ENCODE results near the gene BCLAF3.

Gene BCLAF3

GRCh38 chrX:19966056-19966455 lies 24.8 kb downstream of the BCLAF3 start:
- DNase-seq (ENCODE audit: low read depth) = no peak

DNA sequence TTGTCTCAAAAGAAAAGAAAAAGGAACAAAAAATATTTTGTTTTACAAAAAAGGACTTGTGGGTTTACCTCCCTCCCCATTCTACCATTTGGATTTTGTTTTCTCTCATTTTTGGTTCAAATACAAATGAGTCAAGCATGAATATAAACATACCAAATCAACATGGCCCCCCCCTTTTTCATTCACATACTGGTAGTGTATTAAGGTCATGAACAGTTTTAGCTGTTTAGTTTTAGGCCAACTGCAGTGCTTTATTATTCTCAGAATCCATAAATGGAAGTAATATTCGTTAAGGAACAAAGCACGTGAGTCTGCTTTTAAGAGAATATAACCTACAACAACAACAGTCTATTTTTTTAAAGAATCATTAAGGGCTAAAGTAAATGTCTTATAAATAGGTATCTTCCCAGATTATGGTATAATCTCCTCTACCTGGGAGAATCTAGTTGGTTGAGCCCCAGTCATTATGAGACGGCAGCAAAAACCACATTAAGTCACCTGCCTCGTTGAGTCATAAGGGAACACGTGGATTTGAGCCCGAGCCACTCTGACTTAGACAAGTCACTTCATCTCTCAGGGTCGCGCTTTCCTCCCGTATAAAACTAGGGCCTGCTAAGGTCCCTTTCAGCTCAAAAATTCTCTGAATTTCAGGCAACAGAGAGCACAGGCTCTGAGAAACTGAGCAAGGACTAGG lies 26.7 kb downstream of the BCLAF3 start:
- no peak for DNase-seq (ENCODE audit: low read depth)

GRCh38 chrX:19960913-19961312 lies 29.9 kb downstream of the BCLAF3 start:
- no peak for DNase-seq (ENCODE audit: low read depth)

DNA sequence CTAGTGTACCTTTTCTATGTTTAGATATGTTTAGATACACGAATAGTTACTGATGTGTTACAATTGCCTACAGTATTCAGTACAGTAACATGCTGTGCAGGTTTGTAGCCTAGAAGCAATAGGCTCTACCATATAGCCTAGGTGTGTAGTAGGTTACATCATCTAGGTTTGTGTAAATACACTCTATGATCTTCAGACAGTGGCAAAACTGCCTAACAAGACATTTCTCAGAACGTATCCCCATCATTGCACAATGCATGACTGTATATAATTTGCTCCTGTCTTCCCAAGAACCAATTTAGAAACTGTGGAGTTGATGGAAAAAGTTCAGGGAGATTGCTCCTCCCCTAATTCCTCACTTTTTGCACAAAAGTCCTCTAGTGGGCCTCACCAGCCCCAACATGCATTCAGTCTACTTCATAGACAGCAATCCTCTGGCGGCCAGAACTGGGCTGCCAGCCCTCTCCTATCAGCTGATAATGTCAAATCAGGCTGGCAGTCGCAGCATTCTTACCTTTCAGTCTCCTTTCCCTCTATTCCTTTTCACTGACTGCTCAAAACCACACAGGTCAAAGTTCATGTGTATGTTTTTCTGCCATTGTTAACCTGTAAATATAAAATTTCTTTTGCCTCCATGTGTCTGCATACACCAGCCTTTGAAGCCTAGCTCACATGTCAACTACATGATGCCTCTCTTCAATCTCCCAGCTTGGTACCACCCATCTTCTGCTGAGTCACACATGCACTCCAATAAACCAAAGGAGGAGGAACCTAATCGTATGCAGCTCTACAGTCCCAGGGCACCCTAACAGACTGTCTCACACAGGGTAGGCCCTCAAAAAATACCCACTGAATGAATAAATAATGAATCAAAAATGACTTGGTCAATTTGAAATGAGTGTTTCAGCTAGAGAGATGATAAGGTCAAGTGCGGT lies 32.0 kb downstream of the BCLAF3 start:
- no peak for DNase-seq (ENCODE audit: low read depth)

GRCh38 chrX:19956923-19957322 lies 33.9 kb downstream of the BCLAF3 start:
- no peak for DNase-seq (ENCODE audit: low read depth)

- DNase-seq (ENCODE audit: low read depth) = no peak
Measured at GRCh38 chrX:19956306-19956705, 34.6 kb downstream of the BCLAF3 start.

DNA sequence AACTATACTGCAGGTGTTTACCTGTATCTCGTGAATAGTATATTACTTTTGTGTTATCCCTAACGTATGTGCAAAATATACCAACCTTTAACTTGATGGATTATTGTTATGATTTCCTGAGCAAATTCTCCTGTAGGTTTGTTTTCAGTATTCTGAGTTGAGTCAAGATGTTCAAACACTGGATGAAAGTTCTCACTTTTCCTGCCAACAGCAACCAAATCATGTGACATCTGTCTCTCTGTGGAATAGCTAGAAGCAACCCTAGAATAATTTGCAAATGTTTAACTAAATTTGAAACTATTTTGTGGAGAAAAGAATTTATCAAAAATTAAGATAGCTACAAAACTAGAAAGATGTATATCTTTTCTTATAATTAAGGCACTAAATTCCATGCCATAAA lies 35.6 kb downstream of the BCLAF3 start:
- no peak for DNase-seq (ENCODE audit: low read depth)

DNA sequence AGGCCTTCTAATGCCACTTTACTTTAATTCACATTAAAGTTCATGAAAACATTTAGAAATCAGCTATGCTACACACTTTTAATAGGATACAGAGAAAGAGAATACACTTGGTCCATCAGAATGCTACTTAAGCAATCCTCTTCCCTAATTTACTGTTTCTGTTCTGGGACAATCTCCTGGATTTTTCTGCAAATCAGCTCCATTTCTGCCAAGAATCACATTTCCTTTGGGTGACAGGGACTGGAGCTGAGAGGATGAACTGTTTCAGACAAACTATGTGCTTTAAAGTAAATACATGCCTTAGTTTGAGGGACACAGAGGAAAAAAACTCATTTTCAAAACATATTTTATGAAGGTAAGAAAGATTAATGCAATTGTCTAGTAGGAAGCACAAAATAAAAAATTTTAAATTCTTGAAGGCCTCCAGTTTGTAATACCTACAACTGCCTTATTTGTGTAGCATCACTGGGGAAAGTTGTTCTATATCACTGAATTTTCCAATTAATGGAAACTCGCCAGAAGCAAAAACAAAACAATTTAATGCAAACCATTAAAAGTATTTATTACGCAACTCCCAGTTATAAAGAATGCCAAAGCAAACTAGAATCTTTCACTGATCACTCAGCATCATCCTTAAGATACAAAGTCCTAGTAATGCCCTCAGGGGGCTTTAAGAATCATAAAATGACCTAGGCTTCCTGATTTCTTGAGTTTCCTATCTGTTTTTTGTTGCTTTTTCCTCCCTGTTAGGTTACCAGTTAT lies 36.3 kb downstream of the BCLAF3 start:
- no peak for DNase-seq (ENCODE audit: low read depth)

GRCh38 chrX:19953145-19953544 lies 37.7 kb downstream of the BCLAF3 start:
- DNase-seq (ENCODE audit: low read depth) = no peak

- no peak for DNase-seq (ENCODE audit: low read depth)
Measured at GRCh38 chrX:19949340-19949739, 41.5 kb downstream of the BCLAF3 start.

- DNase-seq (ENCODE audit: low read depth) = no peak
Measured at GRCh38 chrX:19947612-19948011, 43.2 kb downstream of the BCLAF3 start.

All from HS-5 (cell line).